A375 (cell line): ENCODE measurements around the gene KCNMB4. TPM values are rescaled to one million over a fixed set of nuclear protein-coding genes. Genes with fewer than 3 reads are reported as not detected.

ENCODE experiments used
- small RNA-seq: library from RNA; depleted of rRNA; stranded (forward); fragments of <200 nt; gene quantifications from one replicate; pipeline ENCODE3, GENCODE V24; 2014
- total RNA-seq: library from RNA; depleted of rRNA; stranded (reverse); fragments of >200 nt; shearing (Covaris generic); gene quantifications from 2 replicates; pipeline ENCODE4 v1.2.3, GENCODE V29; 2014; rRNA removed

Gene KCNMB4
- 0.16 and 0.53 TPM in 2 replicates for total RNA-seq

GRCh38 chr12:70365648-70366518, at the start of gene KCNMB4:
TSS of gene KCNMB4 (plus strand) at chr12:70366290. CDS start at chr12:70366735, 445 bp downstream.

Small RNA genes lying within 50 kb of the gene (small RNA-seq; reads per million reads assigned to genes)
- not detected for gene RNU4-65P

Other genes with a start within 250 kb of the KCNMB4 start
- gene CNOT2, start 122.9 kb upstream of the KCNMB4 start, total RNA-seq, result 97.2 and 105 TPM in 2 replicates